ENCODE measurements around the gene TAP1.

Gene TAP1

GRCh38 chr6:32849126-32849525, 4.4 kb downstream of the TAP1 start:
- Histone ChIP-seq H3K27ac (ENCODE audit: low read depth in 2 of 2, low read length in 2 of 2) (no peak overlapping the region), H3K27me3 (ENCODE audit: control insufficient read depth in 2 of 2, insufficient read depth in 2 of 2, low read length in 2 of 2) (no peaks in the 10 kb centered on the region), H3K4me1 (ENCODE audit: control insufficient read depth in 2 of 2, insufficient read depth in 2 of 2, low read length in 2 of 2) (peaks cover 18 to 25% of the 10 kb centered on the region in 2 donors), H3K36me3 (ENCODE audit: control insufficient read depth in 2 of 2, insufficient read depth in 2 of 2, low read length in 2 of 2) (peaks cover 52 to 62% of the 10 kb centered on the region in 2 donors), H3K9me3 (ENCODE audit: control insufficient read depth in 2 of 2, low read length in 2 of 2) (no peaks in the 10 kb centered on the region), H3K4me3 (ENCODE audit: low read length in 2 of 2) (no peak overlapping the region), H3K9ac (ENCODE audit: low read depth in 1 of 2, low read length in 2 of 2) (no peak overlapping the region)

DNA sequence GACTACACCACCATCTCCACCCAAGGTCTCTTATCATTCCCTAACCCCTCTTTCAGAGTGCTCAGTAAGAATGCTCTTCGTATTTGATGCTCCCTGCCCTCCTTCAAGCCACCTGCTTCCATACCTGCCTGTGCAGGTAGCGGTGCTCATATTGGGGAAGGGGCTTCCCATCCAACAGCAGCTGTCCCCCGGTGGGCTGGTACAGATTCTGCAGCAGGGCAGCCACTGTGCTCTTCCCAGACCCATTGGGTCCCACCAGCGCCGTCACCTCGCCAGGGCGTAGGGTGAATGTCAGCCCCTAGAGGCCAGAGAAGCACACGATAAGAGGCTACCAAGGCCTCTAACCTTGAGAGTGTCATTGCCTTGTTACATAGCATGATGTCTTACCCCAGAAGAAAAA, 5.7 kb downstream of the TAP1 start:
- Histone ChIP-seq H3K27me3 (ENCODE audit: control insufficient read depth in 2 of 2, insufficient read depth in 2 of 2, low read length in 2 of 2) (no peaks in the 10 kb centered on the region), H3K27ac (ENCODE audit: low read depth in 2 of 2, low read length in 2 of 2) (no peak overlapping the region), H3K4me1 (ENCODE audit: control insufficient read depth in 2 of 2, insufficient read depth in 2 of 2, low read length in 2 of 2) (peaks cover 21 to 29% of the 10 kb centered on the region in 2 donors), H3K36me3 (ENCODE audit: control insufficient read depth in 2 of 2, insufficient read depth in 2 of 2, low read length in 2 of 2) (peaks cover 52 to 62% of the 10 kb centered on the region in 2 donors), H3K4me3 (ENCODE audit: low read length in 2 of 2) (no peak overlapping the region), H3K9ac (ENCODE audit: low read depth in 1 of 2, low read length in 2 of 2) (no peak overlapping the region), H3K9me3 (ENCODE audit: control insufficient read depth in 2 of 2, low read length in 2 of 2) (no peaks in the 10 kb centered on the region)

- no peak overlapping the region for H3K4me3 ChIP-seq (ENCODE audit: low read length in 2 of 2)
- H3K9ac ChIP-seq (ENCODE audit: low read depth in 1 of 2, low read length in 2 of 2): no peak overlapping the region
- no peaks in the 10 kb centered on the region for H3K27me3 ChIP-seq (ENCODE audit: control insufficient read depth in 2 of 2, insufficient read depth in 2 of 2, low read length in 2 of 2)
- H3K4me1 ChIP-seq (ENCODE audit: control insufficient read depth in 2 of 2, insufficient read depth in 2 of 2, low read length in 2 of 2): peaks cover 25 to 27% of the 10 kb centered on the region in 2 donors
- peaks cover 57 to 69% of the 10 kb centered on the region in 2 donors for H3K36me3 ChIP-seq (ENCODE audit: control insufficient read depth in 2 of 2, insufficient read depth in 2 of 2, low read length in 2 of 2)
- H3K27ac ChIP-seq (ENCODE audit: low read depth in 2 of 2, low read length in 2 of 2): no peak overlapping the region
- H3K9me3 ChIP-seq (ENCODE audit: control insufficient read depth in 2 of 2, low read length in 2 of 2): no peaks in the 10 kb centered on the region
Observed at GRCh38 chr6:32847004-32847403, 6.5 kb downstream of the TAP1 start.

DNA sequence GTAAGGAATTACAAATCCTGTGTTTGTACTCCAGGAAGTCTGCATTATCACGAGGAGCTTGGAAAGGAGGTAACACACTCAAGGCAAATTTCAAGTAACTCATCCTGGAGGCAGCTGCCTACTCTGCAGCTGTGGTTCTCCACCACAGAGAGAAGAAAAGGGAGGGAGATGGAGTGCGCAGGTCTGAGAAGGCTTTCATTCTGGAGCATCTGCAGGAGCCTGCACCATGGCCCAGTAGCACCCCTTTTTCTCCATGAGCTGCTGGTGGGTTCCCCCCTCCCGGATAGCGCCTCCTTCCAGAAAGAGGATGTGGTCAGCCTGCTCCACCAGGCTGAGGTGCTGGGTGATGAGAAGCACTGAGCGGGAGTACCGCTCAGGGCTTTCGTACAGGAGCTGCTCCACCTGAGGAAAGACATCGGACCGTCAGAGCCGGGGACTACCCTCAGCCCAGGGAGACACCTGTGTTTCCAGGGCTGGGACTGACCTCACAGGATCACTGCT, 8.1 kb downstream of the TAP1 start:
- Histone ChIP-seq H3K9me3 (ENCODE audit: control insufficient read depth in 2 of 2, low read length in 2 of 2) (no peaks in the 10 kb centered on the region), H3K4me1 (ENCODE audit: control insufficient read depth in 2 of 2, insufficient read depth in 2 of 2, low read length in 2 of 2) (peaks cover 18 to 27% of the 10 kb centered on the region in 2 donors), H3K9ac (ENCODE audit: low read depth in 1 of 2, low read length in 2 of 2) (peak overlapping the region; percentile 92 to 96), H3K36me3 (ENCODE audit: control insufficient read depth in 2 of 2, insufficient read depth in 2 of 2, low read length in 2 of 2) (peaks cover 49 to 68% of the 10 kb centered on the region in 2 donors), H3K27me3 (ENCODE audit: control insufficient read depth in 2 of 2, insufficient read depth in 2 of 2, low read length in 2 of 2) (no peaks in the 10 kb centered on the region), H3K27ac (ENCODE audit: low read depth in 2 of 2, low read length in 2 of 2) (peak overlapping the region; percentile 95 to 96), H3K4me3 (ENCODE audit: low read length in 2 of 2) (peak overlapping the region; percentile 90 to 92)

DNA sequence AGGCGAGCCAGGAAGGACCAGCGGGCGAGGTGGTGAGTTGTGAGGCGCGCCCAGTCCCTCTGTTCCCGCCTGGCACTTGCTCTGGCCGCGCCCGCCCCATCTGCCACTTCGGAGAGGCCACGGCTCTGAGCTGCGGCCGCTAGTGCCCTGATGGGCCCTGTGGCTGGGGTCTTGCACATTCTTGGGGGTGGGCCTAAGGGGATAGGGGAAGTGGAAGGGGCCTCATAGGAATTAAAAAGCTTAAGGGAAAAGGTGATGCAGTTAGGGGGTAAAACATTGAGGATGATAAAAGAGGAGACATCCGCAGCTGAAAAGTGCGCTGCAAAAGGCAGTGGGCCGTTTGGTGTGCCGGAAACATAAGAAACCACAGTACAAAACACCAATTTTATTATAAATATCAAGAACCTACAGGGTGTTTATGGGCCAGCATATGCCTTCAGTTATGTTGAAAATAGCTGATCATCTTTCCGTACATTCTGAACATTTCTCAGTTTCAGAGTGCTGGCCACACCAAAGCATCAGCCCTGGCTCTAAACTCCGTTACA, 8.6 kb downstream of the TAP1 start:
- Histone ChIP-seq H3K9ac (ENCODE audit: low read depth in 1 of 2, low read length in 2 of 2) (peak overlapping the region; percentile 92 to 96), H3K36me3 (ENCODE audit: control insufficient read depth in 2 of 2, insufficient read depth in 2 of 2, low read length in 2 of 2) (peaks cover 43 to 65% of the 10 kb centered on the region in 2 donors), H3K4me1 (ENCODE audit: control insufficient read depth in 2 of 2, insufficient read depth in 2 of 2, low read length in 2 of 2) (peaks cover 18 to 27% of the 10 kb centered on the region in 2 donors), H3K4me3 (ENCODE audit: low read length in 2 of 2) (peak overlapping the region; percentile 90 to 92), H3K27ac (ENCODE audit: low read depth in 2 of 2, low read length in 2 of 2) (peak overlapping the region; percentile 95 to 96), H3K27me3 (ENCODE audit: control insufficient read depth in 2 of 2, insufficient read depth in 2 of 2, low read length in 2 of 2) (no peaks in the 10 kb centered on the region), H3K9me3 (ENCODE audit: control insufficient read depth in 2 of 2, low read length in 2 of 2) (no peaks in the 10 kb centered on the region)

- Histone ChIP-seq H3K27ac (ENCODE audit: low read depth in 2 of 2, low read length in 2 of 2) (peak within 1 kb of the TSS; percentile 95 to 96), H3K4me1 (ENCODE audit: control insufficient read depth in 2 of 2, insufficient read depth in 2 of 2, low read length in 2 of 2) (peaks cover 18 to 27% of the 10 kb centered on the region in 2 donors), H3K4me3 (ENCODE audit: low read length in 2 of 2) (peak within 1 kb of the TSS; percentile 90 to 92), H3K9ac (ENCODE audit: low read depth in 1 of 2, low read length in 2 of 2) (peak within 1 kb of the TSS; percentile 92 to 96), H3K27me3 (ENCODE audit: control insufficient read depth in 2 of 2, insufficient read depth in 2 of 2, low read length in 2 of 2) (no peaks in the 10 kb centered on the region), H3K9me3 (ENCODE audit: control insufficient read depth in 2 of 2, low read length in 2 of 2) (no peaks in the 10 kb centered on the region), H3K36me3 (ENCODE audit: control insufficient read depth in 2 of 2, insufficient read depth in 2 of 2, low read length in 2 of 2) (peaks cover 40 to 61% of the 10 kb centered on the region in 2 donors)
Observed at GRCh38 chr6:32843979-32844838, 9.3 kb downstream of the TAP1 start, which contains the start of gene PSMB8. Gene PSMB8, minus strand, starts transcription at chr6:32844047. Its CDS starts 51 bp downstream, at chr6:32843996.

GRCh38 chr6:32843331-32843978, 10.0 kb downstream of the TAP1 start:
- Histone ChIP-seq H3K9ac (ENCODE audit: low read depth in 1 of 2, low read length in 2 of 2) (peak overlapping the region; percentile 92 to 96), H3K27ac (ENCODE audit: low read depth in 2 of 2, low read length in 2 of 2) (peak overlapping the region; percentile 95 to 96), H3K27me3 (ENCODE audit: control insufficient read depth in 2 of 2, insufficient read depth in 2 of 2, low read length in 2 of 2) (no peaks in the 10 kb centered on the region), H3K4me3 (ENCODE audit: low read length in 2 of 2) (peak overlapping the region; percentile 90 to 92), H3K36me3 (ENCODE audit: control insufficient read depth in 2 of 2, insufficient read depth in 2 of 2, low read length in 2 of 2) (peaks cover 33 to 54% of the 10 kb centered on the region in 2 donors), H3K4me1 (ENCODE audit: control insufficient read depth in 2 of 2, insufficient read depth in 2 of 2, low read length in 2 of 2) (peaks cover 18 to 29% of the 10 kb centered on the region in 2 donors), H3K9me3 (ENCODE audit: control insufficient read depth in 2 of 2, low read length in 2 of 2) (no peaks in the 10 kb centered on the region)

GRCh38 chr6:32842690-32843089, 10.8 kb downstream of the TAP1 start:
- H3K36me3 ChIP-seq (ENCODE audit: control insufficient read depth in 2 of 2, insufficient read depth in 2 of 2, low read length in 2 of 2): peaks cover 25 to 47% of the 10 kb centered on the region in 2 donors
- H3K9me3 ChIP-seq (ENCODE audit: control insufficient read depth in 2 of 2, low read length in 2 of 2): no peaks in the 10 kb centered on the region
- H3K4me1 ChIP-seq (ENCODE audit: control insufficient read depth in 2 of 2, insufficient read depth in 2 of 2, low read length in 2 of 2): peaks cover 21 to 33% of the 10 kb centered on the region in 2 donors
- peak overlapping the region; percentile 90 to 92 for H3K4me3 ChIP-seq (ENCODE audit: low read length in 2 of 2)
- no peak overlapping the region for H3K27ac ChIP-seq (ENCODE audit: low read depth in 2 of 2, low read length in 2 of 2)
- H3K27me3 ChIP-seq (ENCODE audit: control insufficient read depth in 2 of 2, insufficient read depth in 2 of 2, low read length in 2 of 2): no peaks in the 10 kb centered on the region
- H3K9ac ChIP-seq (ENCODE audit: low read depth in 1 of 2, low read length in 2 of 2): peak overlapping the region; percentile 92 to 96

- H3K36me3 ChIP-seq (ENCODE audit: control insufficient read depth in 2 of 2, insufficient read depth in 2 of 2, low read length in 2 of 2): peaks cover 19 to 41% of the 10 kb centered on the region in 2 donors
- peaks cover 24 to 36% of the 10 kb centered on the region in 2 donors for H3K4me1 ChIP-seq (ENCODE audit: control insufficient read depth in 2 of 2, insufficient read depth in 2 of 2, low read length in 2 of 2)
- no peak overlapping the region for H3K27ac ChIP-seq (ENCODE audit: low read depth in 2 of 2, low read length in 2 of 2)
- H3K4me3 ChIP-seq (ENCODE audit: low read length in 2 of 2): peak overlapping the region; percentile 90 to 92
- no peaks in the 10 kb centered on the region for H3K9me3 ChIP-seq (ENCODE audit: control insufficient read depth in 2 of 2, low read length in 2 of 2)
- no peaks in the 10 kb centered on the region for H3K27me3 ChIP-seq (ENCODE audit: control insufficient read depth in 2 of 2, insufficient read depth in 2 of 2, low read length in 2 of 2)
- peak overlapping the region in 1 of 2 donors; percentile 96 for H3K9ac ChIP-seq (ENCODE audit: low read depth in 1 of 2, low read length in 2 of 2)
Observed at GRCh38 chr6:32842021-32842650, 11.4 kb downstream of the TAP1 start.
